Kidney glomerular epithelial cell (primary cell): ENCODE data around the gene RHOXF2.

Experiments
- DNase-seq: peaks from one replicate; lab custom pipeline; 2025; lab: John Stamatoyannopoulos, UW

Gene RHOXF2

DNA sequence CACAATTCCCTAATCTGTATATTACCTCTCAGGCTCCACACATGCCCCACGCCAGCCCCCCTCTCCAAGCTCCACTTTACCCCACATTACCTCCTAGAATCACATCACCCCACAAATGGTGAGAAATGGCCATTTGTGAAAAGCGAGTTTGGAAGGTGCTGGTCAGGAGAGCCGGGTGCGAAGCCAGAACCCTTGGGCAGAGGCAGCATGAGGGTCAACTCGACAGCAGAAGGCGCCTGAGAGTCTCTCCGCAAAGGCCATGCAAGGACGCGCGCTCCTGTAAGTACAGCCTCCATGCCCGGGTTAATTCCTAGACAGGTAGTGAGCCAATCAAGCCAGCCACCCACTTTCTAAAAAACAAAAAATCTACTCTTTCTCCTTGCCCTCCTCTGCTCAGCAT, 42.4 kb downstream of the RHOXF2 start:
- DNase-seq: no peak

DNA sequence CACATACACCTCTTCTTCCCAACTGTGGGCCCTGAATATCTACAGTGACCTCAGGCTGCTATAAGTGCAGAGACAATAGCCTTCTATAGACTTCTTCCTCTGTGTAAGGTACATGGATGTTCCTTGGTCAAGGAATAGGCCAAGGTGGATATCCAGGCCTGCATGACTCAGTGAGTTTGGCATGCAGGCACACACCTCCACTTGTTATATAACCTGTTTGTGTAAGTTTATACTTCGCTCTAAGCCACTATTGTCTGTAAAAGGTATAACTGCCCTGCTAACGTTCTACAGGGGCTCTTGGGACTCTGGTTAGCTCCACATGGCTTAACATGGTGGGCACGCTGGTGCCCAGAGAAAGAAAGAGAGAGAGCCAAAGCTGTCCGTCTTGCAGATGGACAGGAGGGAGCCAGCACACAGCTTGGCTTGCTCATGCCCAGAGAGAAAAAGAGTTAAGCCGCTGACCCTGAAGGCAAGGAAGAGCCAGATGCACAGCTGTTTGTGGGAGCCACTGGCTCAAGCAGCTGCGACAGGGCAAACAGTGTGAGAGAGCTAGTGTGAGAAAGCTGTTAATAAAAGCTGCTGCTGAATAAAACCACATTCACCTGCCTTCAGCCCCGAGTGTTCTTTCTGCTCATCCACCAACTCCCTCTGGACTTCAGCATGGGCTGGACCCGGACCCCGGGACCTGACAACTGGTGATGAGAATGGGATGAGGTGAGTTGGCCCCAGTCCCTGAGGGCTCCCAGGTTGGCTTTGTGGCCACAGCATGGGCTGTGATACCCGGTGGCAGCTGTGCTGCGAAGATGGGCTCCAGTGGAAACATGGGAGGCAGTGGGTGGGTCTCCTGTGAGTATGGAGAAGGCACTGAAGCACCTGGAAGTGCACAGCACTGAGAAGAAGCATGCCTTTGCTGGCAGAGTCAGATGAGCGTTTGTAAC, 47.7 kb downstream of the RHOXF2 start:
- no peak for DNase-seq

DNA sequence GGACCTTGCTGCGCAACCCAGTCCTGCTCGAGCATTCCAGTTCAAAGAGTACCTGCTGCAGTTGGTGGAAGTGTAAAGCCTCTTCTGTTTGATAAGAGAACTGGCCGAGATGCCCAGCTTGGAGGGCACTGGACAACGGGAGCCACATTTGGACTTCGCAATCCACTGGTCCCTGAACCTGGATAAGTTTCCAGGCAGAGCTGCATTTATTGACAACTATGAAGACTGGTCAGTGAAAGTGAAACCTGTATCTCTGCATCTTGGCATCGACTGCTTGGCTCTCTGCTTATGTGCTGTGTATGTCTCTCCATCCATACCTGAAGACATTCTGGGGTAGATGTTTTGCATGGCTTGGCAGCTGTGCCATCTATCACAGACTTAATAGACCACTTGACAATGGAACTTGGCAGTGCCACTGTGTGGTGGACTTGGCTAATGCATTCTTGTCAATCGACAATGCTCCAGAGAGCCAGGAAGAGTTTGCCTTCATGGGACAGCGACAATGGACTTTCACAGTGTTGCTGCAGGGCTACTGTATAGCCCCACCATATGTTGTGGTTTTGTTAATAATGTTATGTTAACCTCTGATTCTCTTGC, 48.7 kb downstream of the RHOXF2 start:
- no peak for DNase-seq

DNA sequence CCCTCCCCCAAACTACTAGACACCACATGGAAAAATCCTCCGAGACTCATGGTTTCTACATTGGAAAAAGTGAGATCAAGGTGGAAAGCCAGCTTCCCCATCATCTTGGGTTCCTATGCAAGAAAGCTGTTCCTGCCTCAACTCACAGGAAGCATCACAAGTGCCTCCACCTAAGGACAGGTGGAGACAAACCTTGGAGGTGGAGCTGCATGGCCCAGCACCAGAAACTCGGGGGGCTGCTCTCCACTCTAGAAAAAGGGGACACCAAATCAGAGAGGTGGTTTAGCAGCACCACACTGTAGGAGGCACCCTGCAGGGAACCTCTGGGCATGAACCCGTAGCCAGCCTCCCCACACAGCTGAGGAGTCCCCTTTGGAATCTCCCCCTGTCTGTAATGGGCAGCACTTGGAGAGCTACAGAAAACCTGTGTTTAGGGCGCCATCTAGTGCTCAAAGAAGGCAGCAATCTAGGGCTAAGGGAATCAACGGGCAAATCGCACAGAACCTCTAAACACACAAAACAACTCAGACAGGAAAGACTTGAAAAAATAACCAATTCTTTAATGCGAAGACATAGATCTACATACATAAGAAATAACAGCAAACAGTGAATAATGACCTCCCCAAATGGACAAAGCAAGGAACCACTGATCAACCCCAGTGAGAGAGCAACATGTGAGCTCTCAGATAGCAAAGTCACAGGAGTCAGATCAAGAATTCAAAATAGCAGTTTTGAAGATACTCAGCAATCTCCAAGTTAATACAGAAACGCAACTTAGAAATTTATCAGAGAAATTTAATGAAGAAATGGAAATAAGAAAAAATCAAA, 55.2 kb downstream of the RHOXF2 start:
- no peak for DNase-seq
